Mesendoderm (in vitro differentiated cells): ENCODE results near the gene KCNMB2.

Experiments
- DNase-seq: peaks from one replicate; pipeline ENCODE4 v3.0.0; 2013
- H2AK5ac ChIP-seq: 2 replicates; pipeline ENCODE4 v1.6.1; 2013; ENCODE audit warnings: low read length, inconsistent platforms
- H2BK120ac ChIP-seq: 2 replicates; pipeline ENCODE4 v1.6.1; 2013; ENCODE audit warnings: low read depth, mild to moderate bottlenecking, low read length, moderate library complexity, mixed read lengths
- H2BK15ac ChIP-seq: replicated peaks from 2 replicates; pipeline ENCODE4 v1.6.1; 2013; ENCODE audit warnings: low read depth, mild to moderate bottlenecking, moderate library complexity
- H2BK5ac ChIP-seq: 2 replicates; pipeline ENCODE4 v1.6.1; 2013; ENCODE audit warnings: low read length, inconsistent platforms
- H3K18ac ChIP-seq: 2 replicates; pipeline ENCODE4 v1.6.1; 2013; ENCODE audit warnings: mild to moderate bottlenecking, low read length, mixed read lengths
- H3K23ac ChIP-seq: one replicate; pipeline ENCODE4 v1.6.1; 2013; ENCODE audit warnings: low read length
- H3K27ac ChIP-seq: 2 replicates; pipeline ENCODE4 v1.5.1; 2013; ENCODE audit warnings: low read depth, mild to moderate bottlenecking, inconsistent platforms, low read length, moderate library complexity
- H3K27me3 ChIP-seq: 2 replicates; pipeline ENCODE4 v1.6.1; 2013; ENCODE audit warnings: low read length, control low read depth, mild to moderate bottlenecking, inconsistent platforms; ENCODE audit not compliant: insufficient read depth, poor library complexity
- H3K36me3 ChIP-seq: 2 replicates; pipeline ENCODE4 v1.6.1; 2013; ENCODE audit warnings: low read length, inconsistent platforms; ENCODE audit not compliant: control insufficient read depth, insufficient read depth
- H3K4ac ChIP-seq: one replicate; pipeline ENCODE4 v1.6.1; 2013; ENCODE audit warnings: low read depth, mild to moderate bottlenecking, low read length, moderate library complexity
- H3K4me1 ChIP-seq: 2 replicates; pipeline ENCODE4 v1.6.1; 2013; ENCODE audit warnings: low read depth, low read length, inconsistent platforms; ENCODE audit not compliant: control insufficient read depth
- H3K4me2 ChIP-seq: 2 replicates; pipeline ENCODE4 v1.6.1; 2013; ENCODE audit warnings: low read length
- H3K4me3 ChIP-seq: 2 replicates; pipeline ENCODE4 v1.5.1; 2013; ENCODE audit warnings: mild to moderate bottlenecking, low read length
- H3K56ac ChIP-seq: one replicate; pipeline ENCODE4 v1.6.1; 2013; ENCODE audit warnings: low read length
- H3K79me1 ChIP-seq: 2 replicates; pipeline ENCODE4 v1.6.1; 2013; ENCODE audit warnings: low read length, inconsistent platforms
- H3K79me2 ChIP-seq: 2 replicates; pipeline ENCODE4 v1.6.1; 2013; ENCODE audit warnings: mild to moderate bottlenecking, low read length; ENCODE audit not compliant: control insufficient read depth, insufficient read depth
- H3K9ac ChIP-seq: 2 replicates; pipeline ENCODE4 v1.6.1; 2013; ENCODE audit warnings: low read length, inconsistent platforms
- H4K5ac ChIP-seq: one replicate; pipeline ENCODE4 v1.6.1; 2013; ENCODE audit warnings: low read length
- H4K8ac ChIP-seq: one replicate; pipeline ENCODE4 v1.6.1; 2013; ENCODE audit warnings: low read depth, mild to moderate bottlenecking, control low read depth, low read length, moderate library complexity
- WGBS: extraction: QIAGEN DNeasy Blood & Tissue Kit; methylation state at CpG from one replicate; pipeline ENCODE4 v1.1.7; 2013; ENCODE audit warnings: low lambda C conversion rate, missing lambda C conversion rate; ENCODE audit not compliant: insufficient coverage; ENCODE audit errors: extremely low coverage; 5-methylcytosine and 5-hydroxymethylcytosine counted together

KCNMB2 gene

GRCh38 chr3:178496911-178497310 is 39.3 kb upstream of the KCNMB2 start:
- Histone ChIP-seq H4K5ac (no peak overlapping the region), H2AK5ac (no peak overlapping the region), H4K8ac (no peak overlapping the region), H2BK15ac (no peak overlapping the region), H3K79me1 (no peaks in the 10 kb centered on the region), H3K27ac (no peak overlapping the region), H3K56ac (no peak overlapping the region), H3K4me1 (peaks cover 3% of the 10 kb centered on the region), H3K27me3 (no peaks in the 10 kb centered on the region), H3K23ac (no peak overlapping the region), H3K4me2 (no peak overlapping the region), H3K4ac (no peak overlapping the region), H3K36me3 (no peaks in the 10 kb centered on the region), H3K18ac (no peak overlapping the region), H3K4me3 (no peak overlapping the region), H3K9ac (no peak overlapping the region), H2BK5ac (no peak overlapping the region), H2BK120ac (no peak overlapping the region), H3K79me2 (no peaks in the 10 kb centered on the region)
- no CpG with 5 or more reads among the region's 1 CpG for WGBS
- no peak for DNase-seq

- no peak overlapping the region for H2BK120ac ChIP-seq
- no peak overlapping the region for H3K4ac ChIP-seq
- DNase-seq, result peak; percentile 54
- no CpG with 5 or more reads among the region's 2 CpGs for WGBS
- peaks cover 3% of the 10 kb centered on the region for H3K4me1 ChIP-seq
- H4K5ac ChIP-seq, result no peak overlapping the region
- H3K79me2 ChIP-seq, result no peaks in the 10 kb centered on the region
- no peak overlapping the region for H2AK5ac ChIP-seq
- H2BK5ac ChIP-seq, result no peak overlapping the region
- no peak overlapping the region for H2BK15ac ChIP-seq
- H3K9ac ChIP-seq, result no peak overlapping the region
- H3K79me1 ChIP-seq, result no peaks in the 10 kb centered on the region
- no peaks in the 10 kb centered on the region for H3K36me3 ChIP-seq
- no peak overlapping the region for H3K4me3 ChIP-seq
- no peak overlapping the region for H3K56ac ChIP-seq
- no peaks in the 10 kb centered on the region for H3K27me3 ChIP-seq
- H3K18ac ChIP-seq, result no peak overlapping the region
- no peak overlapping the region for H3K4me2 ChIP-seq
- H4K8ac ChIP-seq, result no peak overlapping the region
- no peak overlapping the region for H3K27ac ChIP-seq
- no peak overlapping the region for H3K23ac ChIP-seq
Observed at GRCh38 chr3:178498871-178499270, 37.4 kb upstream of the KCNMB2 start.

DNA sequence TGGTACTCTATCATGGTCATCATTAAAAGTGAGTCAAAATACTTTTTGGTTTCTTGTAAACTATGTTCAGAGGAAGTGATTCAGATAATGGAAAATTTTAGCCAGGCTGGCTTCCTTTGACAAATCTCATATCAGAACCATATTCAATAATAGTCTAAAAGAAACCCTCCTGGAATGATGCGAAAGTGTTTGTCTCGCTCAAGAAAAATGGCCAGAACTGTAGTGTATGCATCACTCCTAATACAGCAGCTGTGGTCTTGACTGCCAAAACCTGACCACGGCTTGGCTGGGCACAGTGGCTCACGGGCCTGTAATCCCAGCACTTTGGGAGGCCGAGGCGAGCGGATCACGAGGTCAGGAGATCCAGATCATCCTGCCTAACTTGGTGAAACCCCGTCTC is 35.6 kb upstream of the KCNMB2 start:
- Histone ChIP-seq H2BK15ac (no peak overlapping the region), H3K4ac (no peak overlapping the region), H3K27ac (no peak overlapping the region), H3K18ac (no peak overlapping the region), H3K23ac (no peak overlapping the region), H2BK120ac (no peak overlapping the region), H3K56ac (no peak overlapping the region), H4K8ac (no peak overlapping the region), H4K5ac (no peak overlapping the region), H3K4me3 (no peak overlapping the region), H2BK5ac (no peak overlapping the region), H2AK5ac (no peak overlapping the region), H3K79me2 (no peaks in the 10 kb centered on the region), H3K9ac (no peak overlapping the region), H3K4me2 (no peak overlapping the region), H3K36me3 (no peaks in the 10 kb centered on the region), H3K27me3 (no peaks in the 10 kb centered on the region), H3K4me1 (peaks cover 3% of the 10 kb centered on the region), H3K79me1 (no peaks in the 10 kb centered on the region)
- DNase-seq, result no peak
- WGBS, result no CpG with 5 or more reads among the region's 9 CpGs

- Histone ChIP-seq H4K8ac (no peak overlapping the region), H3K4me2 (no peak overlapping the region), H3K27me3 (no peaks in the 10 kb centered on the region), H2BK5ac (no peak overlapping the region), H3K9ac (no peak overlapping the region), H4K5ac (no peak overlapping the region), H2BK120ac (no peak overlapping the region), H3K79me2 (no peaks in the 10 kb centered on the region), H3K79me1 (no peaks in the 10 kb centered on the region), H3K4me1 (peaks cover 3% of the 10 kb centered on the region), H3K27ac (no peak overlapping the region), H3K4ac (no peak overlapping the region), H3K18ac (no peak overlapping the region), H3K4me3 (no peak overlapping the region), H3K23ac (no peak overlapping the region), H2AK5ac (no peak overlapping the region), H3K56ac (no peak overlapping the region), H2BK15ac (no peak overlapping the region), H3K36me3 (no peaks in the 10 kb centered on the region)
- DNase-seq, result no peak
- WGBS, result no CpG with 5 or more reads among the region's 2 CpGs
Observed at GRCh38 chr3:178504128-178504527, 32.1 kb upstream of the KCNMB2 start.

DNA sequence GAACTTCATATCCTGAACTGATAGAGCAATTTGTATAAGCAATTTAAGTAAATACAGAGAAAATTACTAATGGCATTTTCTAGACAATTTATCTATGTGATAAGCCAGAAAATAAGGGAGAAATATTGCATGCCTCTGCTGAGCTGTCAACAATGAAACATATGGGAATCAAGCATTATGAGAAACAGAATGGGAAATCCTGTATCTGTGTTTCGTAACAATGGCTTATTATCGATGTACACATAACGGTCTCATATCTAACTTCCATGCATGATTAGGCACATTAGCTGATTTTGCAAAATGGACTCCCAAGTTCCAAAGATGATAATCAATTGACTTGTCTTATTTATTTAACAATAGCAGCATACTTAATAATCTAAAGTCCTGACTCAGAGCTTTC is 30.4 kb upstream of the KCNMB2 start:
- H3K27me3 ChIP-seq, result no peaks in the 10 kb centered on the region
- no peak overlapping the region for H3K9ac ChIP-seq
- H3K23ac ChIP-seq, result no peak overlapping the region
- H3K4me2 ChIP-seq, result no peak overlapping the region
- H3K4me1 ChIP-seq, result no peaks in the 10 kb centered on the region
- no peak overlapping the region for H4K5ac ChIP-seq
- H2BK15ac ChIP-seq, result no peak overlapping the region
- no peaks in the 10 kb centered on the region for H3K36me3 ChIP-seq
- no peak overlapping the region for H3K27ac ChIP-seq
- DNase-seq, result no peak
- H3K56ac ChIP-seq, result no peak overlapping the region
- no peak overlapping the region for H2BK5ac ChIP-seq
- H2BK120ac ChIP-seq, result no peak overlapping the region
- H3K4me3 ChIP-seq, result no peak overlapping the region
- no peak overlapping the region for H4K8ac ChIP-seq
- H3K18ac ChIP-seq, result no peak overlapping the region
- H3K4ac ChIP-seq, result no peak overlapping the region
- H2AK5ac ChIP-seq, result no peak overlapping the region
- H3K79me1 ChIP-seq, result no peaks in the 10 kb centered on the region
- no CpG with 5 or more reads among the region's 3 CpGs for WGBS
- H3K79me2 ChIP-seq, result no peaks in the 10 kb centered on the region
